ENCODE measurements around the gene POLR2E. TPM values are rescaled to one million over a fixed set of nuclear protein-coding genes. Genes with fewer than 3 reads are reported as not detected.

Gene POLR2E
- total and polyA plus RNA-seq, 10 donors = 70.8 to 152 (median 120) TPM

GRCh38 chr19:1141944-1142343 is 46.8 kb upstream of the POLR2E start:
- TF ChIP-seq POLR2A (IDR thresholded peaks at IDR 0.05) (no peak), CTCF (IDR thresholded peaks at IDR 0.05 in 8 of 11, conservative IDR thresholded peaks at IDR 0.05 in 3 of 11) (no peak), POLR2AphosphoS5 (IDR thresholded peaks at IDR 0.05) (no peak)
- Histone ChIP-seq H3K27me3 (replicated peaks in 1 of 7) (no peaks in the 10 kb centered on the region), H3K27ac (no peak overlapping the region), H3K9me3 (no peaks in the 10 kb centered on the region), H3K36me3 (peaks cover 0 to 87% (median 43%) of the 10 kb centered on the region in 6 donors), H3K4me1 (peaks cover 0 to 38% (median 13%) of the 10 kb centered on the region in 6 donors), H3K4me3 (no peak overlapping the region)
- WGBS, 5 donors = 79 to 91% (median 86%) methylated on average over 5 of the region's 5 CpGs
- intact Hi-C loops (cut with DNase I; ENCODE audit: low total_unique reads) = no loop called here
- DNase-seq = no peak

GRCh38 chr19:1140272-1141027 is 45.3 kb upstream of the POLR2E start:
- Histone ChIP-seq H3K4me1 (peaks cover 13 to 46% (median 28%) of the 10 kb centered on the region in 6 donors), H3K27me3 (replicated peaks in 1 of 7) (no peaks in the 10 kb centered on the region), H3K27ac (peak overlapping the region in 7 of 8 donors; percentile 7 to 63 (median 48)), H3K36me3 (peaks cover 0 to 83% (median 33%) of the 10 kb centered on the region in 6 donors), H3K9me3 (no peaks in the 10 kb centered on the region), H3K4me3 (no peak overlapping the region)
- WGBS, 5 donors = 63 to 79% (median 75%) methylated on average over 35 to 39 of the region's 39 CpGs
- intact Hi-C loops (cut with DNase I; ENCODE audit: low total_unique reads) = no loop called here
- no peak for DNase-seq
- TF ChIP-seq POLR2A (IDR thresholded peaks at IDR 0.05) (no peak), POLR2AphosphoS5 (IDR thresholded peaks at IDR 0.05) (peak; percentile 40 to 68 (median 59)), CTCF (IDR thresholded peaks at IDR 0.05 in 8 of 11, conservative IDR thresholded peaks at IDR 0.05 in 3 of 11) (no peak)

- DNase-seq = no peak
- Histone ChIP-seq H3K4me1 (peaks cover 16 to 58% (median 40%) of the 10 kb centered on the region in 6 donors), H3K4me3 (no peak overlapping the region), H3K27me3 (replicated peaks in 1 of 7) (no peaks in the 10 kb centered on the region), H3K27ac (peak overlapping the region in 1 of 8 donors; percentile 14), H3K36me3 (peaks cover 0 to 79% (median 30%) of the 10 kb centered on the region in 6 donors), H3K9me3 (no peaks in the 10 kb centered on the region)
- TF ChIP-seq CTCF (IDR thresholded peaks at IDR 0.05 in 8 of 11, conservative IDR thresholded peaks at IDR 0.05 in 3 of 11) = no peak
- TF ChIP-seq POLR2AphosphoS5 (IDR thresholded peaks at IDR 0.05) = peak in 2 of 3 donors; percentile 29 to 44
- no peak for TF ChIP-seq POLR2A (IDR thresholded peaks at IDR 0.05)
- intact Hi-C loops (cut with DNase I; ENCODE audit: low total_unique reads) = no loop called here
- 89 to 92% (median 91%) methylated on average over 15 of the region's 15 CpGs for WGBS, 5 donors
Observed at GRCh38 chr19:1139126-1139525, 44.0 kb upstream of the POLR2E start.

- H3K4me1 ChIP-seq = peaks cover 20 to 68% (median 47%) of the 10 kb centered on the region in 6 donors
- H3K36me3 ChIP-seq = peaks cover 0 to 69% (median 19%) of the 10 kb centered on the region in 6 donors
- no peak for TF ChIP-seq POLR2A (IDR thresholded peaks at IDR 0.05)
- peak in 1 of 3 donors; percentile 32 for TF ChIP-seq POLR2AphosphoS5 (IDR thresholded peaks at IDR 0.05)
- H3K9me3 ChIP-seq = no peaks in the 10 kb centered on the region
- H3K27me3 ChIP-seq (replicated peaks in 1 of 7) = no peaks in the 10 kb centered on the region
- H3K4me3 ChIP-seq = no peak overlapping the region
- WGBS, 5 donors = 82 to 94% (median 85%) methylated on average over 7 to 10 of the region's 11 CpGs
- peak overlapping the region in 1 of 8 donors; percentile 14 for H3K27ac ChIP-seq
- intact Hi-C loops (cut with DNase I; ENCODE audit: low total_unique reads) = no loop called here
- no peak for DNase-seq
Observed at GRCh38 chr19:1138121-1138520, 42.9 kb upstream of the POLR2E start.
